ENCODE measurements around the gene RORB.

RORB gene

DNA sequence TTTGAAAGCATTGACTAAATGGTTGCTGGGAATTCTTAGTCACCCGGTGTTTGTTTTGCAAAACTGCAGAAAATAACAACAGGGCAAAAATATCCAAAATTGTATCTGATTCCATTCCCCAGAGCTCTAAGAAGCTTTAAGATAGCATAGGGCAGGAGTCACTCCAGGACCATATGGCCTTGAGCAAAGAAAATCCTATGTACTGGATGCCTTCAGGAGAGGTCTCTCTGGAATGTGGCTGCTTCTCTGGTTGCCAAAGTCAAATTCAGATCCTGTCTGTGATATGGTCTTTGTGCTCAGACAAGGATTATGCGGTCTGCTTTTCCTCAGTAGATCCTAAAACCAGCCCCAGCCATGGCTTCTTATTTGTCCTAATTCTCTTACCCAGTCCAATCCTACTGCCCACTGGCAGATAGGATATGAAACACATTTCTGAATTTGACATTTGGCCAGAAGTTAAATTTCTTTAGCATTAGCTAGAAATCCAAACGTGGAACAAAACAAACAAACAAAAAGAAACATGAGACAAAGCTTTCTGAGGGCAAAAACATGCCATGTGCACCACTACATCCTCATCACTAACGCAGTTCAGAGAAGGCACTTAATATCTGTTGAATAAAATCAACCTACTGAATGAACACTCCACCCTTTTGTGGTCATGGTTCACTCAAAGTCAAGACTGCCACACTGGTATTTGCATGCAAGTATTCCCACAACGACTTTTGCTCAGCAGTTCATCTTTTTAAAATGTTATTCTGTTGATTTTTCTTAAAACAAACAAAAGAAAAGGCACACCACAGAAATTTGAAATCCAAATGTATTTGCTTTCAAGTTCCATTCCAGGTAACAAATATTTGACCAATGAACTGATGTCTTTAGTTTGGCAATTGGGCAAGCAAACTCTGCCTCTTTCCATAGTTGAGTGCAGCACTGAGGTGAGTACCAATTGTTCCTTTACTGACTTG lies 224.8 kb downstream of the RORB start:
- DNase-seq = no peak

DNA sequence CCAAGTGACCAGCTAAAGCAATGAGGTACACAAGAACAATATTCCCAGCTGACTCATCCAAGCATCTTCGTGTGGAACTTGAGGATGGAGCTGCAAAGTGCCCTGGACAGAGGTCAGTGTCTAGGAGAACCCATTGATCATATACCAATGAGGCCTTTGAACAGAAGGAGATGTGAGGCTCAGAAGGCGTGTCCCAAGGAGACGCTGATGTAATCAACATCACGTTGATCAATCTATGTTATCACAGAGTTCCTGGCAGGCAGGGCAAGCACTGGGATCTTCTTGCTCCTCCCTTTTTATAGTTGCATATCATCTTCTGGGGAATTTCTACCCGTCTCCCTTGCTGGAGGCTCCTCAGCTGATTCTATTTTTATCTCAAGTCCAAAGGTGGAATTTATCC lies 227.2 kb downstream of the RORB start:
- no peak for DNase-seq

DNA sequence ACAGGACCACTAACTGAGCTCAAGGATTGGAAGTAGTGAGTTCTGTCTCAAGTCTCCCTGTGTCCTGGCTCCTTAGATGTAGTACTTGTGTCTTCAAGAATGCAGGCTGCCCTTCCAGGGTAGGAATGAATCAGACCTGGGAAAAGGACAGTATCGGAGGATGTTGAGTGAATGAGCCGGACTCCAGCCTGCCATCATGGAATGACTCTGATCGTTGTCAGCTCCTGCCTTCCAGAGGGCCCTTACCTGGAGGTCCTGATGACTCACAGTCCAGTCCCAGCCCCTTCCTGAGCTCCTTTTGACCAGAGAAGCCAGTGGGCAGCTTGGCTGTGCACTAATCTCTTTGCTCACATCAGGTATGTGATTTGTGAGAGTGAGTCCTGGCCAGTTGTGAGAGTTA lies 229.4 kb downstream of the RORB start:
- no peak for DNase-seq

DNA sequence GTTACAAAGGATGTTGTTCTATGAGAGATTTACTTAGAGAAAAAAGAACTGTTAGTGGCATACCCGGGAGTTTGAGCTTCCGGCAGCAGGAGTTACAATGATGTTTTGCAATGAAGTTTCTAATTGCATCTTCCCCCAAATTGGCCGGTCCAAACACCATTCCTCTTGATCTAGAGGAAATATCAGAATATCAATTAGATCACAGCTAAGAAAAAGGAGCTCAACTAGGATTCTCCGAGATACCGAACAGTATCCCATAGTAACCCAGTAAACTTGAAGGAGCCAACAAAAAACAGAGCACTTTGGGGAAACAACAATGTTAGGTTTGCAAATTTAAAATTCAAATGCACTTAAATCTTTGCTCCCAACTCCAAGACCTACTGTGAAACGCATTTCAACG lies 231.0 kb downstream of the RORB start:
- DNase-seq = no peak

DNA sequence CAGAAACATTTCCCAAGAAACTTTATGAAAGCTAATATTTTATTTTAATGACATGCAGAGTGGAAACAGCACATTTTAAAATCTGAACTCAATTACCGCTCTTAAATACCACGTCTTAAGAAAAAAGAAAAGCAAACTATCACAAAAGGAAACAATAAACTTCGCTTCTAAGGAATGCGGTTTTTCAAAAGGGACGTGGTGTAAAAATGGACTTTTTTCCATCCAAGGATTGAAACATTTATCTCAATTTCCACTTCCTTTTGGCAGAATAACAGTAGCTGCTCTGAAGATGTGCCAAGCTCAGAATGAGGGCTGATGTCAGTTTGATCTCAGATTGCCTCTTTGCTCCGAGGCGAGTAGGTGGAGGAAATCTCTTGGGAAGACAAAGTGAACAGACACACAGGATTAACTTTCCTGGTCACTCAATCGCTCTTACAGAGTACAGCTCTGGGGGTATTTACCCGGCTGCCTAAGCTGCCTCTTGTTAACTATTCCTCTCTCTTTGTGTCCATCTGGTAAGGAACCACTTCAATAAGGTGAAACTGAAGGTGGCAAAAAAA lies 232.1 kb downstream of the RORB start:
- peak; percentile 22 for DNase-seq

DNA sequence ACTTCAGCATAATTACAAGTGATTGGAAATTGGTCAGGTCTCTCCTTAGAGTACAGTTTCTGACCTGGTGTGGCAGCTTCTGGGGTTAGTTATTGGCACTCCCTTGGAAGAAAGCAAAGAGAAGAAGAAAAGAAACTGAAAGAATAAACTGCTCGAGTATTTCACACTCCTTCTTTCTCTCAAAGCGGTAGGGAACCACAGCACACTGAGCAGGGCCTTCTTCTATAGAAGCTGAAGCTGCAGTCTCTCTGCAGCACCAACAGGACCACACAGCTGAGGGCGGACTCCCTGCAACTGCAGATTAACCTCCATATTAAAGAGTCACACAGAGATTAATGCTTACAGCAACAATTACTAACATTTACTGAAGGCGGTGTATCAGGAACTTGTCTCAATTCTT lies 238.6 kb downstream of the RORB start:
- no peak for DNase-seq

DNA sequence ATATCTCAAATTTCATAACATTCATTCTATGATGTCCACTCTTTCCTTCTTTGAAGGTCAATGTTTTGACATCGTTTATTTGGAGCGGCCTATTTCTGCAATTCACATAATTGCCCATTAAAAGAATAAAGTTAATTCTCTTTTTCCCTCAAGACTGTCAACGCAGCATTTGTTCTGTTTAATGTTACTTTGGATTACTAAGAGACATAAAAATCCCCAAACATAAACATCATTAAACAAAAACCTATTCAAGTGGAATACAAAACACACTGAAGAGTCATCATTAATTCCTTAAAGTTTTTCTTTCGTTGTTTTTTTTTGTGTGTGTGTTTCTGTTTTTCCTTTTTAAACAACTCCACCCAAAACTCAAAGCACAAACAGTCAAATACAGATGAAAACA lies 239.5 kb downstream of the RORB start:
- no peak for DNase-seq

DNA sequence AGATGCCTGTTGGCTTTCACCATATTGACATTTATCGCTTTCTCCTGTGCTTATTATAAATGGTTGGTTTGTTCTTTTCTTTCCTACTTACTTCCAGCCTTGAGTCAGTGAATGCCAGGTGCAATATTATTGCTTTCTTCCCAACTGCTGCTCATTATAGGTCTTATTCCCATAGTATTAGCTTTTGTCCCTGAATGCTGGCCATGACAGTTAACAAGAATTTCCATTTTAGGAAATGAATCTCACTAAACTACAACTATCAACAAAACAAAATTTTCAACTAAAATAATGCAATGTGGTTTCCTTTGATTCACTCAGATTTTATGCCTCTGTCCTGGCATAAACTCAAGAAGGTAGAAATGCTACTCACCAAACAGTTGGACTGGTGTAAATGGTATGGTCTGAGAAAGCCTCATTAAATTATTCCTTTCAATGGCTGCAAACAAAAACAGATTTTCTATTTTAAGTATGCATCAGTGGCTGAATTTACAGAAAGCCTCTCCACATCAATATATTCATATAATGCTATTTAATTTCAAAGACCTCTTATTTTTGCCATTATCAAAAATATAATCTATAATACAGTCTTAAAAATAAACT lies 245.2 kb downstream of the RORB start:
- DNase-seq = no peak

Data from fibroblast of skin of scalp (primary cell).